GM21576 (cell line): Measurements from ENCODE around the gene WLS.

Source experiments
- ATAC-seq: cut with Tn5 transposase; IDR thresholded peaks from one replicate; pipeline ENCODE4 v1.9.1; 2021; ENCODE audit warnings: mild to moderate bottlenecking, moderate library complexity; ENCODE audit not compliant: unreplicated experiment

Gene WLS

GRCh38 chr1:68202239-68202832 is 30.0 kb downstream of the WLS start:
- ATAC-seq: no peak

GRCh38 chr1:68201546-68202238 is 30.6 kb downstream of the WLS start:
- no peak for ATAC-seq

- ATAC-seq: no peak
These were observed 32.7 kb downstream of the WLS start for GRCh38 chr1:68199603-68200002.

GRCh38 chr1:68198752-68199151 is 33.6 kb downstream of the WLS start:
- no peak for ATAC-seq

DNA sequence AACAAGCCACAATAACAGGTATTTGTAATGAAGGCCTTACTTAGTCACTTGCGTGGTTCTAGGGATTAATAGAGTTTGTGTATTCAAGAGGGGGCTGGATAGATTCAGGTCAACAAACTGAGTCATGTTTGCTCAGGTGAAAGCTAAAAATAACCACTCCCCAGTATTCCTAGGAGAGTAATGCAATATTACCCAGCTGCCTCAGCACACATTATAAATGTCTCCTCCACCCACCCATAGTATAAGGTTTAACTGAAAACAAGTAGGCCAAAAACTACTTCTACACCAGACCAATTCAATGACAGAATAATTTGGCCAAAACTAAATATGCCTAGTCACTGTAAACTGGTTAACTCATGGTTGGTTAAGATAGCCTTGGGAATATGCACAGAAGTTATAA is 34.4 kb downstream of the WLS start:
- ATAC-seq: no peak

DNA sequence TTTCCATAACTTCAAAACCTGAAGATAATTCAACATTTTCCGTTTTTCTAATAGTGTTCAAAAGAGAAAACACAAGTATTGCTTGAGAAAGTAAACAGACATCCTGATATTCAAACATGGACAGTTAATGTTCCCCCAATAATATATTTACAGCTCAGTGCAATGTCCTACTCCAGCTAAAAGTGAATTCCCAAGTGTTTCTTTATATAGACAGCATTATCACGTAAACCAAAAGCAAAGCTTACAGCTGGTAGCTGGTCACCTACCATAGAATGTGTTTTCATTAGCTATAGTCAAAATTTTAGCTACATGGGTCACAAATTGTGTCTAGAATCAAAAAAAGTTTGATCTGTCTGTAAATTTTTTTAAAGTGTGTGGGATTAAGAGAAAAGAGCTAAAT is 34.9 kb downstream of the WLS start:
- no peak for ATAC-seq

DNA sequence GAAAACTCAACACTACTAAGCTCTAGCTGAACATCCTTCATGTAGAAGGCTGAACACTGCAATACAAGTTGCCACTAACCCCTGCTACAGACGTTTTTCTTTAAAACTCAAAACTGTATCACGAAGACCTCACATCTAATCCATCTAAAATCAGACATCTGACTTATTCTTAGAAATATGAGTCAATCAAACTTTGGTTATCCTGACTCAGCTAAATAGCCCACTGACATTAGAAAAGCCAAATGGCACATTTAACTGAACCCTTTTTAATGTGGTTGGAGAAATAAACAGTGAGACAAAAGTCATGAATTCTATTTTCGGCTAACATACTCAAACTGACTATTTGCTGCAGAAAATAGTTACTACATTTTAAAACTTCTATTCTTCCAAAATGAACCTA is 35.6 kb downstream of the WLS start:
- no peak for ATAC-seq

GRCh38 chr1:68191717-68192116 is 40.6 kb downstream of the WLS start:
- no peak for ATAC-seq

DNA sequence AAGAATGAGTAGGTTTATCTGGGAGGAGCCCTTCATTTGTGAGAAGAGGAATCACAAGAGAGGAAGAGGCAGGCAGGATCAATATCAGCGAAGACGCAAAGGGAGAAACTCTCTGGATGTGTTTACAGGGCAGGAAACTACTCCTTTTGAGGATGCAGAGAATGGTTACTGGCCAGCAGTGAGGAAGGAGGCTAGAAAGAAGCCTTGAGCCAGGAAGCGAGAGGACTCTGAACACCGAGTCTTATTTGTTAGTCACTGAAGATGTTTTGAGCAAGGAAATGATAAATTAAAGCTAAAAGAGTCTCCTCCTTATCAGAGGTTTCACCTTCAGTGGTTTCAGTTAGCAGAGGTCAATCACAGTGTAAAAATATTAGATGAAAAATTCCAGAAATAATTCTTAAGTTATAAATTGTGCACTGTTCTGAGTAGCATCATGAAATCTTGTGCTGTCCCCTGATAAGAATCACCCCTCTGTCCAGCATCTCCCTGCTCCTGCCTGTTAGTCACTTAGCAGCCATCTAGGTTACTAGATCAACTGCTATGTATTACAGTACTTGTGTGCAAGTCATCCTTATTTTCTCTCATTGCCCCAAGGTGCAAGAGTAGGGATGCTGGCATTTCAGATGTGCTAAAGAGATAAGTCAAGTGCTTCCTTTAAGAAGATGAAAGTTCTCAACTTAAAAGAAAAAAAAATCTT is 43.5 kb downstream of the WLS start:
- no peak for ATAC-seq

GRCh38 chr1:68188060-68188538 is 44.2 kb downstream of the WLS start:
- ATAC-seq: no peak

GRCh38 chr1:68185743-68186142 is 46.6 kb downstream of the WLS start:
- ATAC-seq: no peak

DNA sequence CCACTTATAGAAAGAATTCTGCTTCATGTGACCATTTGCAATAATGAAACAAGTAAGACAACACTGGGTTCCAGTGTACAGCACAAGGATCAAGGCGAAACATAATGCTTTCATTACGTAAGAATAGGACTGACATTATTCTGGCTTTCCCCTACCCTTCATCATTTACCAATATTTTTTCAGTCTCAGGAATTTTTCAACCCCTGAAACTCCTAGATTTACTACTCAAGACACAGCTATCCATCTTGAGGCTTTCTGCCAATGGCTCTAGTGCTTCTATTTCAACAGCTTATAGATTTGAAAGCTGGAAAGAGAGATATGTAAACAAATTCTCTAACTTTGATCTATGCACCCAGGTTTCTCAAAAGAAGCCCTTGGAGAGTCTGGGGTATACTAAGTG is 48.4 kb downstream of the WLS start:
- ATAC-seq: no peak

DNA sequence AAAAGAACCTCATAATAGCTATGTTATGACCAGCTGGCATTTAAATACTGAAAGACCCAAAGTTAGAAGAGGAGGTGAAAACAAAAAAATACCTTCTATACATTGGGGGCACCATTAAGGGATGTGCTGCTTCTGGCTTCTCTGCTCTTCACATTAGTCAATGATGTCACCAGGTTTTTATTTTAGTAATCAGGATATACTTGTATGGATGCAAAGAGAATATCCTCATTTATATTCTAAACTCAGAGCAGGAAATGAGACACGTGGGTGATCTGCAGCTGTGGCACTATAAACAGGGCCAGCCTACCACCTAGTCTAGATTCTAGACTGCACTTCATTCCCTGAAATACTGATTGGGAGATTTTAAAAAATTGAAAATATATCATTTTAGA is 51.2 kb downstream of the WLS start:
- peak; percentile 48 for ATAC-seq

DNA sequence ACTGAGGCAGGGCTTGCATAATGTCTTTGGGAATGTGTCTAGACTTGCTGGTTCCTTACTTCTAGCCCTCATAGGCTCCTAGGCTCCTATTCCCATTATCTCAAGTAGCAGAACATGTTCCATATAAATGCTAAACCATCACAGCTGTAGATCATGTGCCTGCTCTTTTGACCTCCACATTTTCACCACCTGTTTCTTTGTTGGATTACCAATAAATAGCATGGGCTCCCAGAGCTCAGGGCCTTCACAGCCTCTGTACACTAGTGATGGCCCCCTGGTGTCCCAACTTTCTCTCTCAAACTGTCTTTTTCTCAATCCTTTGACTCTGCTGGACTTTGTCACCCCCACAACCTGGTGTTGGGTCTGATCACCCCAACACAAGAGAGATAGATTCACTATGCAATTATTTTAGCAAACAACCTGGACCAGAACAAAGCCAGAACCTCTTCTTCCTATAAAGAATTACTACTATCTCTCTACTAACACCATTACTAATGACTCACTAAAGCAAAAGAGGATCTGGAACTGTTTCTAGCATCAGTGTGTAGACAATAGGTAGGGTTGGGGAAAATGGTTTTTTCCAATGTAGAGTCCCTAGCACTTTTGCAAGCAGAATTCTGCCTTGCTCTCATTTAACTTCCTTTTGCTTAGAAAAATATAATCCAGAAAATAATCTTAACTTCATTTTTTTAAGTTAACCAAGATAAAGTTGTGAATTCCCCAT is 51.7 kb downstream of the WLS start:
- ATAC-seq: peak; percentile 46

DNA sequence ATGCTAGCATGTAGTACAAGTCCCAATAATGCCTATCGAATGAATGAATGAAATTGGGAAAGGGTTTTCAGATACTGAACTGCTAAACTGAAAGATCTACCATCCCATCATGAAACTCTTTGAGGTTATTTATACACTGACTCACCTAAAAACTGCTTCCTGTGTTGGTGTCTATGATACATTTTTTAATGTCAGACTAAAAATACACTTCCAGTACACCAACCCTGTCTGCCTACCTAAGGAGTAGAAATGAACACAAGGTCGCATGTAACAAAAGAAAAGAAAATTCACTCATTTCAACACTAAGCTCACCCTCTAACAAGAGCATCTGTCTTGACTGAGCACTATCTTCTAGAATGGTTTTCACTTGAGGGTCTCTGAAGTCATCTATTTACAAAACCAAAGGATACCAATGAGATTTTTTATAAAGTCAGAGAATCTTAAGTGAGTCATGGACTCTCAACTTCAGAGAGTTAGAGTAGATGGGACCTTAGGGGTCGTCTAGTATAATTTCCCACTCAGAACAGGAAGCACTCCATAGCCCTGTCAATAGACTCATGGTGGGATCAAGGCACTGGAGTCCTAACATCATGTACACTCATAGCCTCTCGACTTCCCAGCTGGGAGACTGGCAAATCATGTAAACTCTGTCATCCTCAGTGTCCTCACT is 53.4 kb downstream of the WLS start:
- ATAC-seq: peak; percentile 70

- no peak for ATAC-seq
These were observed 56.5 kb downstream of the WLS start for GRCh38 chr1:68175621-68176398.

DNA sequence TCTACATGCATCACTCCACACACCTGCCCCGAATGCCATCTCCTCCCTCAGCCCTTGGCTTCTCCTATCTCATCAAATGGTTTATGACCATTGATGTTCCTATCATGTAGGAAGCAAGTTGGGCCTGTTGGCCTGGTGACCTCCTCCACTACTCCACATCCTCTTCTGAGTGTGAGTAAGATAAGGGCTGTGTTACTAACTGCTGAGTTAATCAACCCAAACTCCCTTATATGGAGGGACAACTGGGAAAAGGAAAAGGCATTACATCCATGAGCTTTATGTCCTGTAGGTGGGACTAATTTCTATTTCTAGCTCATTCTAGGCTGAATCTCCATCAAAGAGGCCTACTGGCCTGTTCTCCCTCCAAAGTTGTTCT is 57.6 kb downstream of the WLS start:
- ATAC-seq: no peak

DNA sequence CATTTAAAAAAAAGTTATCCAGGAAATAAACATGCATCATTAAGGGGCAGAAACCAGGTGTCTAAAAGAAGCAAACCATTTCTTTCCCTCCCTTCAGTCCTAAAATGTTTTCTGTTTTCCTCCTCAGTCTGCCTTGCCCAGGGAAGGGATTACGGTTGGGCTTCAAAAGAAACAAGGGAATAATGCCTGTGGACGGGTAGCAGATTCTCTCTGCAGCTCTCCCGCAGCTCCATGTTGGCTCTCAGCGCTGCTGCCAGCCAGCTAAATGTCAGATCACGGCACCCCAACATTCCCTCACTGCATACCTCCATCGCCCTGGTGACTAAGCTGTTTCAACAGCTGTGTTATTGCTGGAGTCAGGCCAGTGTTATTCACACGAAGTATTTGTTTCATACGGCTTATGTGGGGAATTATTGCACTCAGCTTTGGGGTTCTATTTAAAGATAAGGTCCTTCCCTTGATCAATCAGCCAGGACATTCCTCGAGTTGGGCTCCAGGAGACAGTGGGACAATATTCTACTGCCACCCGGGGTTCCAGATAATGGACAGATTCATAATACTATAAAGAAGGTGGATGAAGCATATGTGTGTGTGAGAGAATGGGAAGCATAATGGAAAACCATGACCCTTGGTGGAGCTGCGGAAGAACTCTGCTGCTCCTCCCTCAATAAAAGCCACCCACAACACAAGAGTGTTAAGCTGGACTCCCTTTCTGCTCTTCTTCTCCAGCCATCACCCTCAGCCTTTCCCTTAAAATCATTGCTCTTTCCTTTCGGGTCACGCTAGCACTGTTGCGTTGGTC is 58.2 kb downstream of the WLS start:
- no peak for ATAC-seq

DNA sequence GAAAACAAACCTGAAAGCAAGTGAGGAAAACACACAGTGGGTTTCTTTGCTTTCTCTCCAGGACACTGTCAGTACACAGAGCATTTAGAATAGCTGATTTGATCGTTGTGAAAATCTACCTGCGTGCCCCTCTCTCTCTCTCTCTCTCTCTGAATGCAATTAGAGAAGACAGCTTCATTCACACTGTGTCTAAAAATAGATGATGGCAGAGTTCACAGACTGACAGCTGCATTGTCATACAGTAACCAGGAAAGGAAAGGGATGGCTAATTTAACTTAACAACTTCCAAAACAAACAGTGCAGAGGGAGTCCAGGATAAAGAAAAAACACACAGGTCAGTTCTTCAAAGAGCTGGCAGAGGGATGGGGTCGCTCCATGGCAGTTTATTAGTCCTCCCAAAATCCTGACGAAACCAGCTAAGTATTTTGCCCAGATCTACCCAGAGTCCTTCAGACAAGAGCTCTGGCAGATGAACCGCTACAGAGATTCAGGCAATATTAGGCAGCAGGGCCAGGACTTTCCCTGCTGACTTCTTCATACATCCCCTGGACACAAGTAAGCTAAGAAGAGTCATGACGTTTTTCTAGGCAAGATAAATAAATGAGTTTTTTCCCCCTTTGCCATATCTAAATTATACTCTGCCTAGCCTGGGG is 58.9 kb downstream of the WLS start:
- ATAC-seq: no peak
